Measurements from ENCODE around the gene OSBPL9.
"Not testable (repeated sequence)": the region's sequence is repeated elsewhere in the genome, so short reads cannot be mapped to it uniquely, and the experiment has no call there.

GRCh38 chr1:51819021-51819420, 202.1 kb downstream of the OSBPL9 start:
- TF ChIP-seq, protein P1, sequence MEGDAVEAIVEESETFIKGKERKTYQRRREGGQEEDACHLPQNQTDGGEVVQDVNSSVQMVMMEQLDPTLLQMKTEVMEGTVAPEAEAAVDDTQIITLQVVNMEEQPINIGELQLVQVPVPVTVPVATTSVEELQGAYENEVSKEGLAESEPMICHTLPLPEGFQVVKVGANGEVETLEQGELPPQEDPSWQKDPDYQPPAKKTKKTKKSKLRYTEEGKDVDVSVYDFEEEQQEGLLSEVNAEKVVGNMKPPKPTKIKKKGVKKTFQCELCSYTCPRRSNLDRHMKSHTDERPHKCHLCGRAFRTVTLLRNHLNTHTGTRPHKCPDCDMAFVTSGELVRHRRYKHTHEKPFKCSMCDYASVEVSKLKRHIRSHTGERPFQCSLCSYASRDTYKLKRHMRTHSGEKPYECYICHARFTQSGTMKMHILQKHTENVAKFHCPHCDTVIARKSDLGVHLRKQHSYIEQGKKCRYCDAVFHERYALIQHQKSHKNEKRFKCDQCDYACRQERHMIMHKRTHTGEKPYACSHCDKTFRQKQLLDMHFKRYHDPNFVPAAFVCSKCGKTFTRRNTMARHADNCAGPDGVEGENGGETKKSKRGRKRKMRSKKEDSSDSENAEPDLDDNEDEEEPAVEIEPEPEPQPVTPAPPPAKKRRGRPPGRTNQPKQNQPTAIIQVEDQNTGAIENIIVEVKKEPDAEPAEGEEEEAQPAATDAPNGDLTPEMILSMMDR (IDR thresholded peaks at IDR 0.05; ENCODE audit: low read length) = not testable (repeated sequence)
- not testable (repeated sequence) for TF ChIP-seq EZH2 (IDR thresholded peaks at IDR 0.05; ENCODE audit: borderline replicate concordance, low read length)

Measured in OCI-LY1 (cell line).